Ectodermal cell (in vitro differentiated cells): ENCODE measurements around the gene TUBGCP5.
A peak's percentile ranks its signal among the peaks of the same experiment; 100 is the strongest.

Experiments
- H3K27ac ChIP-seq: 2 replicates; pipeline ENCODE4 v1.7.0; 2013; ENCODE audit warnings: mild to moderate bottlenecking, low read depth, low read length; ENCODE audit not compliant: insufficient read depth, poor library complexity, severe bottlenecking
- H3K27me3 ChIP-seq: 2 replicates; pipeline ENCODE4 v1.7.0; 2013; ENCODE audit warnings: mild to moderate bottlenecking, low read length; ENCODE audit not compliant: insufficient read depth, control insufficient read depth, poor library complexity, severe bottlenecking
- H3K36me3 ChIP-seq: one replicate; pipeline ENCODE4 v1.7.0; 2013; ENCODE audit warnings: low read length; ENCODE audit not compliant: control insufficient read depth, insufficient read depth
- H3K4me1 ChIP-seq: one replicate; pipeline ENCODE4 v1.7.0; 2013; ENCODE audit warnings: low read length; ENCODE audit not compliant: control insufficient read depth, insufficient read depth
- H3K4me3 ChIP-seq: 2 replicates; pipeline ENCODE4 v1.7.0; 2013; ENCODE audit warnings: low read depth, low read length, control low read depth; ENCODE audit not compliant: insufficient read depth
- H3K9me3 ChIP-seq: 2 replicates; pipeline ENCODE4 v1.7.0; 2013; ENCODE audit warnings: mild to moderate bottlenecking, low read length, moderate library complexity; ENCODE audit not compliant: control insufficient read depth
- WGBS, 2 experiments: methylation state at CpG; one replicate each; pipeline ENCODE4 v1.1.7; 2013; ENCODE audit warnings: missing lambda C conversion rate in 2 of 2; 5-methylcytosine and 5-hydroxymethylcytosine counted together

The TUBGCP5 gene

DNA sequence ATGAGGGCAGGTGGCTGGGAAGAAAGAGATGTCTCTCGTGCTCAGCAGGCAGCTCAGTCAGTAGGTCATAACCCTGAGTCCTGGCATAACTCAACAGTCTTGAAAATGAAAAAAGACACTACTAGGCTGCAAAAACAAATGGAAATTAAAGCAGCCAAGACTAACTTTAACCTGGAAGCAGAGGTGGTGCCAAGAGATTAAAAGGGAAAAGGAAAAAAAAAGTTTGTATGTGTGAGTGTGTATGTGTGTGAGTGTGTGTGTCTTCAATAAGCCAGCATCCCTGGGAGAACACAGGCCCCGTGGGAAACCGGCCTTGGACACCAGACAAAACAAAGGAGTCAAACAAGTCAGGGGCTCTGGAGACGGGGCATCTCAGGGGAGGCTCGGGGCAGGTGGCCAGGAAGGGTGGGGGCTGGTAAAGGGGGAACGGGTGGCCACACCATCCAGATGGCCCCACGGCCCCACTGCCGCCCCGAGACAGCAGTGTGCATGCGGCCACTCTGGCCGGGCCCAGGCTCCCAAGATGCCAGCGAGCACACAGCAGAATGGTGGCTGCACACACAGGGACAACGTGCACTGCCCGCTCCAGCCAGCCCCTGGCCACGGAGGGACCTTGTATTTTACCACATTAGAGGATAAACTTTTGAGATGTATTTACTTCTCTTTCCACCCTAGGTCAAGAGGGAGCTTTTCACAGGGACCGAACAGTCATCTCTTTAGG is 83.0 kb downstream of the TUBGCP5 start:
- H3K27ac ChIP-seq, result peak overlapping the region; percentile 26
- no peaks in the 10 kb centered on the region for H3K9me3 ChIP-seq
- peaks cover 4% of the 10 kb centered on the region for H3K27me3 ChIP-seq
- WGBS, 2 experiments, result 80 to 84% methylated on average over 16 of the region's 16 CpGs
- peaks cover 9% of the 10 kb centered on the region for H3K4me1 ChIP-seq
- no peaks in the 10 kb centered on the region for H3K36me3 ChIP-seq
- no peak overlapping the region for H3K4me3 ChIP-seq

DNA sequence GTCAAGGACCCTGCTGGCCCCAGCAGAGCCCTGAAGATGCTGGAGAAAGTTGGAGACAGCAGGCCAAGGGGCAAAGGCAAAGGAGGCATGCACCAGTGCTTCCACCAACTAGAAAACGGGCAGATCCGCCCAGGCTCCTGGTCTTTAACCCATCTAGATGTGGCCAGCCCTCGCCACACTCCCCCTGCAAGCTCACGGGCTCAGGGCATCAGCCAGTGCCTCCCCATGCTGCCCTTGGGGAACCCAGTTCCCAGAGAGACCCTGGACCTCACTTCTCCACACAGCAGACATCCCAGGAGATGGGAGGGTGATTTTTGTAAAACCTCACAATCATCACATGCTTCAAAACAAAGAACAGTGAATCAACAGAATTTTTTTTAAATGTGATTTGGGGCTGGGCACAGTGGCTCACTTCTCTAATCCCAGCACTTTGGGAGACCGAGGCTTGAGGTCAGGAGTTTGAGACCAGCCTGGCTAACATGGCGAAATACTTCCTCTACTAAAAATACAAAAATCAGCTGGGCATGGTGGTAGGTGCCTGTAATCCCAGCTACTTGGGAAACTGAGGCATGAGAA is 83.7 kb downstream of the TUBGCP5 start:
- Histone ChIP-seq H3K36me3 (no peaks in the 10 kb centered on the region), H3K27me3 (peaks cover 4% of the 10 kb centered on the region), H3K27ac (no peak overlapping the region), H3K4me3 (no peak overlapping the region), H3K4me1 (peaks cover 9% of the 10 kb centered on the region), H3K9me3 (no peaks in the 10 kb centered on the region)
- 91 to 92% methylated on average over 6 of the region's 6 CpGs for WGBS, 2 experiments

DNA sequence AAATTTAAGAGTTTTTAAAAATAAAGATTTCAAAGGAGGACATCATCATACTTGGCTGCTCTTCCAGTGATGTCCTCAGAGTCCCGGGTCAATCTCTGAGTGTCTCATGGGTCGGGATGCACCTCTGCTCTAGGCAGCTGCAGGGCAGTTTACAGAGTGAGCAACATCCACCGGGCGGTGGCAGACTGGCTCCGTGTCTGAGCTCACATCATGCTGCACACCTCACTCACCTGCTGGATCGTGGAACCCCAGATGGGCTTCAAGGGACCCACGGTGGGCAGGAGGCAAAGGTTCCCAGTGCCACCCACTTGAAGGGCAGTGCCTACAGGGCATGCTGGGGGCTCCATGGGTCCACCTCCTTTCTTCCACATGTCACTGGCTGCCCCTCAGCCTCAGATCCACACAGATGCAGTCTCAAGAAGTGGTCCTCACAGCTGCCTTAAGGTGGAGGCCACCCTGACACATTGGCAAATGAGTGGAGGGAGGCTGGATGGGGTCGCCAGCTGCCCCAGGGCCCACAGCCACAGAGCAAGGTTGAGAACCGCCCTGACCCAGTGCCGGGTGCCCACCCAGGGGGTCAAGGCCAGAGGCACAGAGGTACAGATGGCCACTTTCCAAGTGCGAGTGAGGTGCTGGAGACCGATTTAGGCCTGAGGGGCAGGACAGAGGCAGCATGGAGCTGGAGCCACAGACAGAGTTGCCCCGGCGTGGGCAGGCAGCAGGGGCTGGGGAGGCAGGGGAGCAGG is 84.4 kb downstream of the TUBGCP5 start:
- H3K4me1 ChIP-seq, result peaks cover 9% of the 10 kb centered on the region
- no peaks in the 10 kb centered on the region for H3K36me3 ChIP-seq
- H3K4me3 ChIP-seq, result no peak overlapping the region
- WGBS, 2 experiments, result 90 to 91% methylated on average over 14 of the region's 14 CpGs
- no peaks in the 10 kb centered on the region for H3K9me3 ChIP-seq
- H3K27ac ChIP-seq, result no peak overlapping the region
- H3K27me3 ChIP-seq, result peaks cover 4% of the 10 kb centered on the region

GRCh38 chr15:22954326-22954725 is 85.0 kb downstream of the TUBGCP5 start:
- H3K9me3 ChIP-seq, result no peaks in the 10 kb centered on the region
- H3K4me1 ChIP-seq, result peaks cover 9% of the 10 kb centered on the region
- 93 to 94% methylated on average over 12 of the region's 12 CpGs for WGBS, 2 experiments
- H3K4me3 ChIP-seq, result no peak overlapping the region
- no peaks in the 10 kb centered on the region for H3K36me3 ChIP-seq
- no peak overlapping the region for H3K27ac ChIP-seq
- H3K27me3 ChIP-seq, result peaks cover 4% of the 10 kb centered on the region

DNA sequence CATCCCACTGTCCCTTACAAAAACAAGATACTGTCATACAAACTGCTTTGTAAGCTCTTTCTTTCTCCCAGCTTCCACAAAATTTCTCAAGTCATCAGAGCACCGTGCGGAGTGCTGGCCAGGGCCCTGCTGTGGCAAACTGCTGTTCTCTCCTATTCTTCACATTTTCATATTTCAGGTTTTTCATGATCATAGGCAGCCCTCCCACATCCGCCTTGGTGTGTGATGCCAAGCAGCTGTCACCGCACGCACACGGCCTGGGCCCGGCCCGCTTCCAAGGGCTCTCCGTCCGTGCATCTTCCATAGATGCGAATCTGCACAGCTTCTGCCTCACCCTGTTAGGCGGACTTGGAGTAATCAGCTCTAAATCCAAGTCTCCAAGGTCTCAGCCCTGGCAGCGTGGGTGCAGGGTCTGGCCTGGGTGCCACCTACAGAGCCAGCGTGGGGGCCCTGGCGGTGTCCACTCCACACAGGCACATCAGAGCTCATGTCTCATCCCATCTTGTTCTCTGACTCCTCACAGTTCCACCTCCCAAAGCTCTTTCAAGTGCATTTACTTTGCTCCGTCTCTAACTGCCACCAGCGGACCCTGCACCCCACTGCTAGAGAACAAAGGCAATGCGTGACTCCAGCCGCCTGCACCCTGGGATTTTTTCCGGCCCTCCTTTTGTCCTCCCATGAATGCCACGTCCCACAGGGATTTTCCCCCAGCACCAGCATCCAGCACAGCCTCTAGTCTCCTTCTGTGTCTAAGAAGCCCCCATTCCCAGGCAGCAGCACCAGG is 86.4 kb downstream of the TUBGCP5 start:
- H3K27me3 ChIP-seq, result peaks cover 4% of the 10 kb centered on the region
- H3K4me1 ChIP-seq, result peaks cover 9% of the 10 kb centered on the region
- WGBS, 2 experiments, result 33 to 35% methylated on average over 21 of the region's 21 CpGs
- H3K4me3 ChIP-seq, result no peak overlapping the region
- H3K36me3 ChIP-seq, result no peaks in the 10 kb centered on the region
- H3K9me3 ChIP-seq, result no peaks in the 10 kb centered on the region
- peak overlapping the region; percentile 36 for H3K27ac ChIP-seq

DNA sequence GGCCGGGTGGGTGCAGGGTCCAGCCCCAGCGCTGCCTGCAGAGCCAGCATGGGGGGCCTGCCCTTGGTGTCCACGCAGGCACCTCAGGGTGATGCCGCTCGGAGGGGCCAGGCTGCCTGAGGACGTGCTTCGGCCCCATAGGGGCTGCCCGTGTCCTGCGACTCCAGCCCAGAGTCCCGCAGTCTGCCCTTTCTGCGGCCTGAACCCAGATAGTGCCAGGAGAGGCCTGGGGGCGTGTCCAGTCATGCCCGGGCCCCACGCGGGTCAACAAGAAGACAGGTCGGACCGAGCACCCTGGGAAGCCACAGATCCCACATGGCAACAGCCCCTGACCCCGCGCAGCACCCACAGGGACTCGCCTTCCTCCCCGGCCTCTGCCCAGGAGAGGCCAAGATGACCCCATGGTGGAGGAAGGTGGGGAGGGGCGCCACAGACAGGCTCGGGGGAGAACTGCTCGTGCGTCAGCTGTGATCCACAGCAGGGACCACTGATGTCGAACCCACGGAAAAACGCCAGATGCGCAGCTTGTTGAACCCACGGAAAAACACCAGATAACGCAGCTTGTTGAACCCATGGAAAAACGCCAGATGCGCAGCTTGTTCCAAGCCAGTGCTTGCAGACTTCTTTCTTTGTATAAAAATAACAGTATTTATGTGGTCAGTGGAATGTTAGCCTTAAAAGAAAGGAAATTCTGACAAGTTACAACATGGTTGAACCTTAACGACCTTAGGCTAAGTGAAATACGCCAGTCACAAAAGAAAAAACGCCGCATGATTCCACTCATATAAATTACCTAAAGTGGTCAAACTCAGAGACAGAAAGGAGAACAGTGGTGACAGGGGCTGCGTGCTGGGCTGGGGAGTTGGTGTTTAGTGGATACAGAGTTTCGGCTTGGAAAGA is 87.7 kb downstream of the TUBGCP5 start:
- WGBS, 2 experiments, result 93 to 94% methylated on average over 39 of the region's 39 CpGs
- Histone ChIP-seq H3K27me3 (peaks cover 4% of the 10 kb centered on the region), H3K36me3 (no peaks in the 10 kb centered on the region), H3K4me1 (peaks cover 9% of the 10 kb centered on the region), H3K4me3 (no peak overlapping the region), H3K9me3 (no peaks in the 10 kb centered on the region), H3K27ac (no peak overlapping the region)

DNA sequence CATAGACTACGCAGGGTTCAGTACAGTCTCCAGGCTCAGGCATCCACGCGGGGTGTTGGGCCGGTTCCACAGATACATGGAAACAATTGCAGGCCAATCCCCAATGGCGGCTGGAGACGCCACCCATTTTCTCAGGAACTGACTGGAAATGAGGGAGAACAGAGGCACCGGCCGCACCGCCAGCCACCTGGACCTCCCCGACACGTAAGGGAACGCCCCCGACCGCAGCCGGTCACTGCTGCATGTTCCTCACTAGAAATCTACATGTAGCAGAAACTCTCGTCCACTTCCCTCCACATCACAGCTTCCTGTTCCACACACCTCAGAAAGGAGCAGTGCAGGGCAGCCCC is 88.4 kb downstream of the TUBGCP5 start:
- no peak overlapping the region for H3K4me3 ChIP-seq
- peaks cover 9% of the 10 kb centered on the region for H3K4me1 ChIP-seq
- peaks cover 4% of the 10 kb centered on the region for H3K27me3 ChIP-seq
- no peaks in the 10 kb centered on the region for H3K9me3 ChIP-seq
- H3K36me3 ChIP-seq, result no peaks in the 10 kb centered on the region
- 92 to 93% methylated on average over 16 of the region's 16 CpGs for WGBS, 2 experiments
- H3K27ac ChIP-seq, result no peak overlapping the region

- Histone ChIP-seq H3K27me3 (peaks cover 4% of the 10 kb centered on the region), H3K9me3 (no peaks in the 10 kb centered on the region), H3K36me3 (no peaks in the 10 kb centered on the region), H3K4me1 (peaks cover 9% of the 10 kb centered on the region), H3K4me3 (no peak overlapping the region), H3K27ac (no peak overlapping the region)
- 90 to 94% methylated on average over 22 to 24 of the region's 25 CpGs for WGBS, 2 experiments
Observed at GRCh38 chr15:22950256-22950990, 88.9 kb downstream of the TUBGCP5 start.
